DMS53 treated with DMSO at 0.1 percent for 48 hours (cell line): Measurements from ENCODE around the gene CISTR.
"Not testable (repeated sequence)": the region's sequence is repeated elsewhere in the genome, so short reads cannot be mapped to it uniquely, and the experiment has no call there.

ENCODE experiments used
- DNase-seq: peaks from one replicate; lab custom pipeline; 2025; ENCODE audit not compliant: unreplicated experiment; lab: John Stamatoyannopoulos, UW

Gene CISTR

DNA sequence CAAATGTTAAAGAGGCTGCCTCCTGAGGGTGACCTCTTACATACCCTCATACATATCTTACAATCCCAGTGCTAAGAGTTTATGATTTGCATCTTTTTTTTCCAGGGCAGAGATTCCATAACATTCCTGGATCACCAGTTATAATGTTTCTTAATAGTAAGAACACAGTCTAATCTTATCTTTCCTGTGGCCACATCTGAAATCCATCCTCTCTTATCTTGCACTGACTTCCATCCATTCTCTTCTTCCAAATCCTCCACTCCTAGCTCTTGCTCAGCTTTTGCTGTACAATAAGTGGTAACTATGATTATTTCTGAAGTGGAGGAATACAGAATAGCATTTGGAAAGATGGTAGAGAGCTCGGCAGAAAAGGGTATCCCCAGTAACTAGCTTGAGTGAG lies 30.8 kb downstream of the CISTR start:
- DNase-seq = no peak

DNA sequence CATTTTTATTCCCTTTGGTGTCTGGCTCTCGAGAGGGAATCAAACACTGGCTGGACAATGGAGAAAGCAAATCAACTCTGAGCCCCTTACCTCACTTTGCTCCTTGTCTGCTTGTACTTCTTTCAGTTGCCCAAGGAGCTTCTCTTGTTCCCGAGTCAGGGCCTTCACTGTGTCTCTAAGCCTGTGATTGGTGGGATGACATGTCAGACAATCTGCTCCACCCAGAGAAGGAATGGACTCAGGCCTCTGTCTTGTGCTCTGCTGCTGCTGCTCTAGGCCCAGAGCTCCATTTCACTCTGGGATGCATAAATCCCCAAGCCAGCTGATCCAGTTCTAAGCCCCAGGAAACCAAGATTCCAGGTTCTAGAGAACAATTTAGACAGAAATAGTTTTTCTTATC lies 32.1 kb downstream of the CISTR start:
- no peak for DNase-seq

DNA sequence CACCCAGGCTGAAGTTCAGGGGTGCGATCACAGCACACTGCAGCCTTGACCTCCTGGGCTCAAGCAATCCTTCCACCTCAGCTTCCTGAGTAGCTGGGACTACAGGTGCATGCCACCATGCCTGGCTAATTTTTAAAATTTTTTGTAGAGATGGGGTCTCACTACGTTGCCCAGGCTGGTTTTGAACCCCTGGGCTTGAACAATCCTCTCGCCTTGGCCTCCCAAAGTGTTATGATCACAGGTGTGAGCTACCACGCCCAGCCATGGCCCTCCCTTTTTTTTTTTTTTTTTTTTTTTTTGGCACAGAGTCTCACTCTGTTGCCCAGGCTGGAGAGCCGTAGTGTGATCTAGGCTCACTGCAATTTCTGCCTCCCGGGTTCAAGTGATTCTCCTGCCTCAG lies 33.2 kb downstream of the CISTR start:
- not testable (repeated sequence) for DNase-seq

DNA sequence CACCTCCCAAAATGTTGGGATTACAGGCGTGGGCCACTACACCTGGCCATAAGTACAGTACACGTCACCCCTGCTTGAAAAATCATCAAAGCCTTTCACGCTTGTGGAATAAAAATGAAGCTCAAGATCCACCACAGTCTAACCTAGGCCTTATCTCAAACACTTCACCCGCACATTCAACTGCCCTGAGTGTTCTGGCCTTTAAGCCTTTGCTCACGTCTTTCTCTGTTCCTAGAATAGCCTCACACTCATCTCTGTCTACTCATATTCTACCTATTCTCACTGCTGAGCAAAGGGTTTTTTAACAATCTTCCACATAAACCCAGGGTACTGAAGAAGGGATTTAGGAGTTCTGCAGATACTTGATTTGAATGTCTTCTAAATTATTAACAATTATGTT lies 34.5 kb downstream of the CISTR start:
- DNase-seq = no peak

DNA sequence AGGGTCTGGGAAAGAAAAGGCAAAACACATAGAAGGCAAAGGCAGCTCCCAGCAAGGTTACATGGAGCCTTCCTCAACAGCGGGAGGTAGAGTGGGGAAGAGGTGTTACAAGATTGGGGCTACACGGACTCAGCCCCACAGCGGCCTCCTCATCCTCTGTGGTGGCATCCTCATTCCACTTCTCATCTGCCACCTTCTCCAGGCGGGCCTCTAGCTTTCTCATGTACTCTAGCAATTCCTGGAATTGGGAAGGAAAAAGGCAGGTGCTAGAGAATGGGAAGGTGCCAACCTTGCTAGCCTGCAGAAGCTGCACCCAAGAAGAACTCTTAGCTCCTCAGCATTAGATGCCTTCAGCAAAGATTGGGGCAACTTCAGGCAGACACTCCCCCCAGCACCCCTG lies 37.8 kb downstream of the CISTR start:
- no peak for DNase-seq

DNA sequence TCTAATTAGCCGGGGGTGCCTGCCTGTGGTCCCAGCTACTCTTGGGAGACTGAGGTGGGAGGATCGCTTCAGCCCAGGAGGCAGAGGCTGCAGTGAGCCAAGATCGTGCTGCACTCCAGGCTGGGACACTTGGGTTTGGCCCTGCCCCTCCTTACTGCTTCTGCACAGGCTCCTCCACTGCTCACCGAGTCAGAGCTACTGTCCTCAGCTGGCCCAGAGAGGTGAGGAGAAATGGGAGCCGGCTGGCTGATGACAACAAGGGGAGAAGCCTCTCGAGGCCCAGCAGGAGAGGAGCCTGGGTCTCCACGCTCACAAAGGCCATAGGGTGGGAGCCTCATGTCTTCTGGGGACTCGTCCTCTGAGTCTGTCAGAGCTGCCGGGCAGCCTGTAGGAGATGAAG lies 38.3 kb downstream of the CISTR start:
- no peak for DNase-seq

DNA sequence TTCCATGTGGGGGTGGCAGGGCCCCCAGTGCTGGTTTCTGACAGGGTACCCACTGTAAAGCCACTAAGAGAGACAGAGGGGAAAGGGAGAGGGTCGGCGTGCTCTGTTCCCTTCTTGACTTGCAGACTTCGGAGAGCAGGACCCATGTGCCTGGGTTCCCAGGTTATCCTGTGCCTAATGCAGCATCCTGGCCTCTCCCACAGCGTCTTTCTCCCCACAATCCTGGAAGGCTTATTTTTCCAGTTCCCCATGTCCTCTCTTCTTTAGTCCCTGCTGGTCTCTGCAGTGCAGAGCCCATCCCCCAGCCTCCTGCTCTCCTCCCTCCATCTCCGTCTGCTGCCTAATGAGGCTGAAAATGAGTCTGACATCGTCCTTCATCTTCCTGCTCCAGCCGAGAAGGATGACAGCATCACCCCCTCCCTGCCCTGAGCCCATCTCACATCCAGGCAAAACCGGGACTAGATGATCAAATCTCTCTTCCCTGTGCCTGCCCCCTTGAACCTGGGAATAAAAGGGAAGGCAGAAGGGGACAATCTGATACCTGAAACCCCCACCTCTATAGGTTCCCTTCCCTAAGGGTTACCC lies 39.6 kb downstream of the CISTR start:
- no peak for DNase-seq

DNA sequence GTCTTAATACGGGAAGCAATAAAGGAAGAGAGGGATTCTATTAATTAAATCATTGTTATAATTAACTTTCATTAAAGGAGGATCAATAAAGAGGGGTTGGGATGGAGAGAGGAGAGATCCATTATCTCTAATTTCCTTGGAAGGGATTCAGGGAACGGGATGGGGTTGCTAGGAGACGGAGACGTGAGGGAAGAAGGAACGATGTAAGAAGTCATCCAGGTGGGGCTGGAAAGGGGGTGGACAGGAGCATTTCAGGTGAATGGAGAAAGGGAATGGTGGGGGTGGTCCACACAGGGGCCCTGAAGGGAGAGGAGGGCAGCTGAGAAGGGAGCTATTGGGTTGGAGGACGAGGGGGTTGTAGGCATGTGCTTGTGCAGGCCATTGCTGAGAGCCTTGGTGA lies 41.7 kb downstream of the CISTR start:
- no peak for DNase-seq

DNA sequence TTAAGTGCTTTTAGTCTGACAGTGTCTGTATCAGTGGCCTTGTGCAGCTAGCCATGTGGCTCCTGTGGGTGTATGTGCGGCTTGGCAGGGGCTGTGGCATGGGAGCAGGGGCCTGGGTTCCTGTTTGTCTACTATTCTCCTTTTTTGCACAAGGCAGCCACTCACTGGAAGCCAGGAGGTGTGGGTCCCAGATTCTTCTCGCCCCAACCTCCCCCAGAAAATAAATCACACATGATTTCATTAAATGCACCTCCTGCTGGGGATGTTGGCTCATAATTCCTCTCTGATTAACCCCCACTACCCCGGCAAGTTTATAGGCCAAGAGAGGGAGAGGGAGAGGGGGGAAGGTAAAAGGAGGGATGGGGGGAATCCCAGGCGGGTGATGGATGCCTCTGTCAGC lies 42.1 kb downstream of the CISTR start:
- DNase-seq = no peak

DNA sequence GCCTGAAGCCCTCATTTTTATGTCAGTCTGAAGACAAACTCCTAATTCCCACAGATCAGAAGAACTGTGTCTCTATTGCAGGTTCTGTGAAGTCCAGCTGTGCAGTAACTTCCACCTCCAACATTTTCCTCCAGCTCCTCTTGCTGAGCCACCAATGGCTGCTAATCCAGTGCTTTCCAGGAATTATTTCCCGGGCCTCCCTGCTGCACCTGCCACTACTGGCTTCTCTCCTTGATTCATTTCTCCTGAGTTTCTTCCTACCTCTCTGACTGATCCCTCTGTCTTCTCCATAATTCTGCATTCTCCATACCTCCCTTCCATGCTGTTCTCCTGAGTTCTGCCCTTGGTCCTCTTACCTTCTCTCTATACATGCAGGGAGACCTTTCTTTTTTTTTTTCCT lies 45.7 kb downstream of the CISTR start:
- DNase-seq = no peak

DNA sequence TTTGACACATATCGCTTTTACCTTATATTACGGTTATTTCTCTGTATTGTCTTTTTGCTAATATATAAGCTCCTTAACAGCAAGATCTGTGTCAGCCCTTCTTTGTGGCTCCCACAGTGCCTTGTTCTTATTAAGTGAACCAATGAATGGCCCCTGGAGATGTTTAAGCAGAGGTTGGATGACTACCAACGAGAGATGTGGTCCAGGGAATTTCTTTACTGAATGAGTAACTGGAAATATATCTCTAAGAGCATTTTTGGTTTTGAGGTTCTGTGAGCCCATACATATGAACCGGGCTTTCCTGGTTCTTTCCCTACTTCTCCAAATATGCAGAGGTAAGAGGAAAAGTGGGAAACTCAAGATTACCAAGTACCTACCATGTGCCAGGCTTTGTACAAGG lies 48.0 kb downstream of the CISTR start:
- no peak for DNase-seq

DNA sequence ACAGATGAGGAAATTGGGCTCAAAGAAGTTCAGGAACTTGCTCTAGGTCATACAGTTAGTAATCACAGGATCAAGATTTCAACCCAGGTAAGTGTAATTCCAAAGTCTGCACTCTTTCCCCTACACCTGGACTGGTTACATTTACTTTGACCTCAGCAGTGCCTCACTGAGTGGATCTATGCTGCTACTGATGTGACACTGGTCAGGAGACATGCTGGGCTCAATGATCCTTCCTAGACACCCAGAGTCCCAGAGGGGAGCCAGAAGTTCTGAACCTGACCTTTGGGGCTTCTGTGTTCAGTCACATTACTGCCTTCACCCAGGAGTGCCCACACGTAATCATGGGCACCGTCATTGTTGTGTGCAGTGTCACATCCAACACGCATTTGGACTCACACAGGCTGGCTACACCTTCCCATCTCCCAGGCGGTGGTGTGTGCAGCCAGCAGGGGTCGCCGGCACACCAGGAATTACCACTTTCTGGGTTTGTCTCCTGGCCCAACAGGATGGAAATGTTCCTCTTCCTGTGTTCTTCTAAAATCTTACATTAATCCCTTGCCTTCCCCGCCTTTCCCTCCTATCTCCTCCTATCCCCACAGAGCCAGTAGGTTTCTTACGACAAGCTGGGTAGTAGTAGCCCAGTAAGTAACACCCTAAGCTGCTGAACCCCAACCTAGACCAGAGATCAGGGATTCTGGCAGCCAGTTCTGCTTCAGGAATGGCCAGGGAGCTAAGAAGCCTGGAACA lies 50.1 kb downstream of the CISTR start:
- DNase-seq = peak; percentile 64

DNA sequence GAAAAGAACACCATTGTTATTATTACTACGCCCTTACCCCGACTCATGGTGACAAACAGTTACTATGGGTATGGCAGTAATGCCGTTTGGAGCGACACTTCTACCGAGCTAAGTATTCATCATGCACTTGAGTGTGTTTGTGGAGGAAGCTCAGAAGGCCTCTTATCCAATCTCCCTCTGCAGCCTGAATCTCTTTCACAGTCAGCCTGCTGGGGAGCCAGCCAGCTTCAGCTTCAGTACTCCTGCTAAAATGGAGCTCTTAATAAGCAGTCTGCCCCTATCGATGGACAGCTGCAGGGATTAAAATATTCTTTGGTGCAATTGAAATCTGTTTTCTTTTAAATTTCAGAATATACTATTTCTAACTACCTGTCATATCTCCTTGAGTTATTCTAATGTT lies 51.2 kb downstream of the CISTR start:
- no peak for DNase-seq

DNA sequence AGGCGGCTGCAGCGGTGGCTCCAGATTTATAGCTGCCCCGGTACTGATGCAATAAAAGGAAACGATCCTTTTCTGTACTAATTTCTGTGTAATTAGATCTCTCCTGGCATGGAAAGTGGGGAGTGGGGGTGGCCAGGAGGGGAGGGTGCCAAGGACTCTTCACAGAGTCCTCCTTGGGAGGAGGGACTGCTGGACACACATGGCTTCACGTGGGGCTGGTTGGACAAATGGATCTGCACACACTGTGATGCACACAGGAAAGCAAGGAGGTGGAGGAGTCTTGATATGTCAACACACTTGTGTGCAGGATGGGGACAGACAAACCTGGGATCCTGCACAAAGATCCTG lies 52.1 kb downstream of the CISTR start:
- DNase-seq = no peak

DNA sequence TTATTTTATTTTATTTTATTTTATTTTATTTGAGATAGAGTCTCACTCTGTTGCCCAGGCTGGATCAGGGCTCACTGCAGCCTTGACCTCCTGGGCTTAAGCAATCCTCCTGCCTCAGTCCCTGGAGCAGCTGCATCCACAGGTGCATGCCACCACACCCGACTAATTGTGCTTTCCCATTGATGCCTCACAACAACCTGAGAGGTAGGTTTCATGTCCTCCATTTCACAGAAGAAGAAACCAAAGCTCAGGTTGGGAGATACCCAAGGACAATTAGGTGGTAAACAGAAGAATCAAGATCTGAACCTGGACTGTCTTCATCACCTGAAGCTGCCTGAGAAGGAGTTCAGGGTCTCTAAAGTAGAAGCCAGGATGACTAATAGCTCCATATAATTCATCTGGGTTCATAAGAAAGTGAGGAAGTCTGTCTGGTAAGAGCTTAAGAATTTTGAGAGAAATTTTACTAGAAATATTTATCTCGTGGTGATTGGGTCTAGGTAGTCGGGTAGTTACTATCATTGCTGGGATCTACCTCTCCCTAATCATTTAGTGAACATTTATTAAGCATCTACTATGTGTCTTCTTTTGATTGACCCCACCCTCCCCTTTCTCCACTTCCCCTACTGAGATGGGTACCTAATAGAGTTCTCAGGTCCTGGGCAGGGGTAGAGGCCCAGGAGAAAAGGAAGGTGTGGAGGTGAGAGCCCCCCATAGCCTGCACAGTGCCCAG lies 52.7 kb downstream of the CISTR start:
- DNase-seq = no peak

DNA sequence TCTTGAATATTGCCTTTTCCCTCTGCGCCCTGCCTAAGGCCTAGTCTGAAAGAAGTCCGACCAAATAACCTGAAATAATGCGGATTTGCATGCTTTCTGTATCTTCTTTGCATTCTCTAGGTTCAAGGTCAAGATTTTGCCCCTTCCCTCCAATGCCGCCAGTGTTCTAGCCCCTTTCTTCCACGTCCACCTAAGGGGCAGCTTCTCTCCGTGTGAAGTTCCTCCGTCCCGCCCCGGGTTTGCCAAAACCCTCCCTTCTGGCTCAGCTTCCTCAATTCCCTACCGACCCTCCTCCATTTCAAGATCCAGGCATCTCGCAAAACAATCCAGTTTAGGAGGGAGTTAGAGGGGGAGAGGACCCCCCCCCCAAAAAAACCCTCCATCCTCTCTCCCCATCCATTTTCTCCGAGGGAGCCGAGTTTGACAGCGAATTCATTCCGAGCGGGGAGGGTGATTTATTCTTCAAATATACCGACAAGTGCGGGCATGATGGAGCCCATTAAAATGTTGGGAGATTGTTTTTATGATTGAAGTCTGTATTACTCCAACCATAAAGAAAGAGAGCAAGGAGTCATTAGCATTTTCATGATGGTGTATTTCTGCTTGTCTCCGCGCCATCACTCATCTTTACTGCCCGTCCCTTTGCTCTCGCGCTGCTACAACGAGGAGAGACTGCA lies 55.0 kb downstream of the CISTR start:
- no peak for DNase-seq
